GM19397 (cell line): Measurements from ENCODE around the gene GNA14.
"Not testable (repeated sequence)": the region's sequence is repeated elsewhere in the genome, so short reads cannot be mapped to it uniquely, and the experiment has no call there.

Source experiments
- ATAC-seq: cut with Tn5 transposase; IDR thresholded peaks from one replicate; pipeline ENCODE4 v1.9.1; 2021; ENCODE audit warnings: mild to moderate bottlenecking, moderate library complexity; ENCODE audit not compliant: unreplicated experiment

The GNA14 gene

GRCh38 chr9:77648234-77649108 lies at the start of gene GNA14:
GNA14 (minus strand) TSS chr9:77648322; CDS start chr9:77647793, 529 bp downstream.
- no peak for ATAC-seq

GRCh38 chr9:77697238-77697984 lies 49.3 kb upstream of the GNA14 start:
- no peak for ATAC-seq

DNA sequence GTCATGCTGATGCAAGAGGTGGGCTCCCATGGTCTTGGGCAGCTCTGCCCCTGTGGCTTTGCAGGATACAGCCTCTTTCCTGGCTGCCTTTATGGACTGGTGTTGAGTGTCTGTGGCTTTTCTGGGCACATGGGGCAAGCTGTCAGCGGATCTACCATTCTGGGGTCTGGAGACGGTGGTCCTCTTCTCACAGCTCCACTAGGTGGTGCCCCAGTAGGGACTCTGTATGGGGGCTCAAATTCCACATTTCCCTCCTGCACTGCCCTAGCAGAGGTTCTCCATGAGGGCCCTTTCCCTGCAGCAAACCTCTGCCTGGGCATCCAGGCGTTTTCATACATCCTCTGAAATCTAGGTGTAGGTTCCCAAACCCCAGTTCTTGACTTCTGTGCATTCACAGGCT lies 42.6 kb upstream of the GNA14 start:
- ATAC-seq = not testable (repeated sequence)

- ATAC-seq = not testable (repeated sequence)
Measured at GRCh38 chr9:77690119-77690518, 42.0 kb upstream of the GNA14 start.

DNA sequence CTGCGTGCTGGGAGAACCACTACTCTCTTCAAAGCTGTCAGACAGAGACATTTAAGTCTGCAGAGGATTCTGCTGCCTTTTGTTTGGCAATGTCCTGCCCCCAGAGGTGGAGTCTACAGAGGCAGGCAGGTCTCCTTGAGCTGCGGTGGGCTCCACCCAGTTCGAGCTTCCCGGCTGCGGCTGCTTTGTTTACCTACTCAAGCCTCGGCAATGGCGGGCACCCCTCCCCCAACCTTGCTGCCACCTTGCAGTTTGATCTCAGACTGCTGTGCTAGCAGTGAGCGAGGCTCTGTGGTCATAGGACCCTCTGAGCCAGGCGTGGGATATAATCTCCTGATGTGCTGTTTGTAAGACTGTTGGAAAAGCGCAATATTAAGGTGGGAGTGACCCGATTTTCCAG lies 39.6 kb upstream of the GNA14 start:
- ATAC-seq = not testable (repeated sequence)

DNA sequence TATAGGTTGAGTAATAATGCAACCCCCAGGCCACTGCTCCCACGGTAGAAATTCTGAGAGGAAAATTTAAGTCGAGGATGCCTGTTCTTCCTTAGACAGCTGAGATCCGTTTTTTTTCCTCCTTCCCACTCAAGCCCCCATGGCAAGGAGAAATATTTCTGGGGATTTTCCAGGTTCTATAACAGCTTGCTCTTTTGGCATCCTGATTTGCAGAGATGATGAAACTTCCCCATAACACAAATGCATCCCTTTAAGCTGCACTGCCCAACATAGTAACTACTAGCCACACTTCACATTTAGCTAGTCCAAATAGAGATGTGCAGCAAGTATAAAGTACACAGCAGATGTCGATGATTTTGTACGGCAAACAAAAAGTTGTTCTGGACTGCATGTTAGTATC lies 32.5 kb upstream of the GNA14 start:
- ATAC-seq = no peak

GRCh38 chr9:77679661-77680368 lies 31.7 kb upstream of the GNA14 start:
- ATAC-seq = no peak

- no peak for ATAC-seq
Measured at GRCh38 chr9:77679088-77679487, 31.0 kb upstream of the GNA14 start.

- ATAC-seq = no peak
Measured at GRCh38 chr9:77677957-77678535, 29.9 kb upstream of the GNA14 start.

- no peak for ATAC-seq
Measured at GRCh38 chr9:77677397-77677796, 29.3 kb upstream of the GNA14 start.

DNA sequence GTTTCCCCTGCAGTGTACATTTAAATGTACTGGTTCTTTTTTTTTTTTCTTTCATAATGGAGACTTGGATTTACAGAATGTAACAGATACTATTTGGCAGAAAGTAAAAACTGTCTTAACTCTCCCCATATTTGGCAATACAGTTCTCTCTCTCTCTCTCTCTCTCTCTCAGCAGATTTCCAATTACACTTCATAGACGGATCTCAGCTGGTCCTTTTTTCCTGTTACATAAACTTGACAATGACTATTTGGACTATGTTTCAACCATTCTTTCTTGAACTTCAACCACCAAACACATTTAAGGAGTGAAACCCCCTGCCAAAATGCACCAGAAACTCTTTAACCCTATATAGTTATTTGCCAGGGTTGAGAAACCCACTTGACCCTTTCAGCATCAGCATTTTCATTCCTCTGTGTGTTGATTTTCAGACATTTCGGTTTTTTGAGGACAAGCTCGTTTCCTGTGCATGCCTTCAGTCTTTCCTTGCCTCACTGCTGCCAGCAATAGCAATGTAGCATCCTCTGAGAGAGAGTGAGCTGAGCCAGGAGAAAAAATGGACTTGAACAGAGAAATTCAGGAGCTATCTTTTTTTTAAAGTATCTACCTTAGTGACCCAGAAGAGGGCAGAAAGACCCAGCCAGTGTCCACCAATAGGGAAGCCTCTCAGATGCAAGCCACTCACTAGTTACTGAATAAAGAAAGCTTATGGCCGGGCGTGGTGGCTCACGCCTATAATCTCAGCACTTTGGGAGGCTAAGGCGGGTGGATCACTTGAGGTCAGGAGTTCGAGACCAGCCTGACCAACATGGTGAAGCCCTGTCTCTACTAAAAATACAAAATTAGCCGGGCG lies 26.0 kb upstream of the GNA14 start:
- ATAC-seq = no peak

DNA sequence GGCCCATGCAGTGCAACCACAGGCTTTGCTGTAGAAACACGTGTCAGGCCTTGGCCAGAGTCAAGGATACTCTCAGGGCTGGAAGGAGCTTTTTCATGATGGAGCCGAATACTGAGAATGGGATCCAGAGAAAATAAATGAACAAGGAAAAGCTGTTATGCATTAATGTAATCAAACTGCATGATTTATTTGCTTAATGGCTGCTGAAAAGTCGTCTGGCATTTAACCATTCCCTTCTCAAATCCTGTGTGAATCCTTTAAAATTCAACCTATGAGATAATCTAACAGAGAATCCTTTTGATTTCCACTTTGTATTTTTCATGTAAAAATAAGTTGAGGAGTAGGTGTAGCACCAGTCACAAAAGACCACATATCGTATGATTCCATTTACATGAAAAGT lies 24.1 kb upstream of the GNA14 start:
- ATAC-seq = no peak

DNA sequence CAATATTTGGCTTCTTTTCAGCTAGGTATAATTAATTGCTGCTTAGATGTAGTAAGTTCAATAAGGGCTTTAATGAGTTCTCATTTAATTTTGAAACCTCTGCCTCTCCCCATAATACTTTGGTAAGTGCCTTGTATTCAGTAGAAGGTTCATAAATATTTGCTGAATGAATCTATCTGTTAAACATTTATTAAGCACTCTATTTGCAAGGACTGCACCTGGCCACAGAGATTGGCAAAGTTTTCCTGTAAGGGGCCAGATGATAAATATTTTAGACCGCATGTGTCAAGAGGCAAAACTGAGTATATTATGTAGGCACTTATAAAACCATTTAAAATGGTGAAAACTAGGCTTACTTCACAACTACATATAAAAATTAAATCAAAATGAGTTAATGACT lies 19.0 kb upstream of the GNA14 start:
- no peak for ATAC-seq

DNA sequence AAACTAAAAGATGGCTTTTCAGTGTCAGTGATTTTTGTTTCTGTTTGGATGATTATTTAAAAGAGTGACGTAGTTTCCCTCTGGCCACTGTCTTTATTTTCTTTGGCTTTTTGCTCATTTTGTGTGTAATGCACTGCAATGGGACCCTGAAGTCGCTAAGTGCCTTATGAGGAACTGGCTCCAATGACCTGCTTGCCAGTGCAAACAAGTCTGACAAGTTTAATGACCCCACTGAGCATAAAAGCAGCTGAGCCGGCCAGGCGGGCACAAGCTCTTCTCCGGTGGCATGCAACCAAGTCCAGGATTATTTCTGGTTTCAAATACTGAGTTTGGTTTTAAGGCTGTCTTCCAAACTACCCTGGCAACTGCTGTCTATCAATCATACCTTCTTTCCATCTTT lies 15.6 kb upstream of the GNA14 start:
- ATAC-seq = no peak

DNA sequence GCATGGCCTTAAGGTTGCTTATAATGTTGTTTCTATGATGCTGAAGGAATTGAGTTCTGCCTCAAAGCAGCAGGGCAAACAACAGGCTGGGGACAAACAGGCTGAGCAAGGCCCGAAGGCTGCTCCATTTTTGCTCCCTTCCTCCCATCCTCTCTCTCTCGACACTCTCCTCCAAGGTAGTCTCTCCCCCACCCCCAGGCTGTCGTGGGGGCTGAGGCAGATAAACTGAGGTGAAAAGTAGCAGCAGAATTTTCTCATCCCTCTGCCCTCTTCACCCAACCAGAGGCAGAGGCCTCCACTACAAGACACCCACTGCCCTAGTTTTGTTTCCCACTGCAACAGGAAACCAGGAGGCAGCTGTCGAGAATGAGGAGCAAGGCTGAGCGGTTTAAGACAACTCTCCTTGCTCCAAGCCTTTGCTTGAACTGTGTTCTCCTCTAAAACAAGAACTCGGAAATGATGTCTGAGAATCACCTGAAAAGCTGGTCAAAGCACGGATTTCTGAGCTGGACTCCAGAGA lies 13.5 kb upstream of the GNA14 start:
- no peak for ATAC-seq

DNA sequence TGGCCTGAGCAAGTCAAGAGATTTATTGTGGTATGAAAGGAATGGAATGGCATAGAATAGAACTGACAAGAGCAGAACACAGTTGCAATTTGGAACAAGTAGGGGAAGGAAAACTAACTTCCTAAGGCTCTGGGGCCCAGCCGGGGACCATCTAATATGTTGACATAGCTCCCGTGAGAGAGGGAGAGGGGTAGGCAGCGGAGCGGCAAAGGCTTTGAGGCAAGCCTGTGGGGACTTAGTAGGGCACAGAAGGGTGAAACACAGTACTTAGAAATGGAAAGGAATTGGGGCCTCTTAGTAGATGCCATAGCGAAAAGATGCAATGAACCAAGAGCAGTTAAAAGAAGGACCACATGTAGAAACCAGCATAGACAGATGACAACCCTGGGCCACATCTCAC lies 11.8 kb upstream of the GNA14 start:
- ATAC-seq = no peak

DNA sequence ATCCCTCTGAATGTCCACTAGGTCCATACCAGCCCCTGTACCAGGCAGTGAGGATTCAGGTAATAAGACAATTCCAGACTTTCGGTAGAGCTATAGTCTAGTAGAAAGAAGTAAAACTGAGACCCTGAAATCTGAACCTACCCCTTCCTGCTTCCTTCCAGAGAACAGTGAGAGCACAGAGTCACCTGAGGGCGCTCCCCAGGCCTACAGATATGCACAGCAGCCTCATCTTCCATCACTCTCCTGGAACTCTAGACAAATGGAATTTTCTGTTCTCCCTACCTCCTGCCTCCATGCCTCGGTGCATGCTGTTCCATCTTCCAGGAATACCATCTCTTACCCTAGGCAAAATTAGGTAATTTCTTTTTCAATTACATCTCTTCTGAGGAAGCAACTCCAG lies 3.1 kb upstream of the GNA14 start:
- no peak for ATAC-seq

DNA sequence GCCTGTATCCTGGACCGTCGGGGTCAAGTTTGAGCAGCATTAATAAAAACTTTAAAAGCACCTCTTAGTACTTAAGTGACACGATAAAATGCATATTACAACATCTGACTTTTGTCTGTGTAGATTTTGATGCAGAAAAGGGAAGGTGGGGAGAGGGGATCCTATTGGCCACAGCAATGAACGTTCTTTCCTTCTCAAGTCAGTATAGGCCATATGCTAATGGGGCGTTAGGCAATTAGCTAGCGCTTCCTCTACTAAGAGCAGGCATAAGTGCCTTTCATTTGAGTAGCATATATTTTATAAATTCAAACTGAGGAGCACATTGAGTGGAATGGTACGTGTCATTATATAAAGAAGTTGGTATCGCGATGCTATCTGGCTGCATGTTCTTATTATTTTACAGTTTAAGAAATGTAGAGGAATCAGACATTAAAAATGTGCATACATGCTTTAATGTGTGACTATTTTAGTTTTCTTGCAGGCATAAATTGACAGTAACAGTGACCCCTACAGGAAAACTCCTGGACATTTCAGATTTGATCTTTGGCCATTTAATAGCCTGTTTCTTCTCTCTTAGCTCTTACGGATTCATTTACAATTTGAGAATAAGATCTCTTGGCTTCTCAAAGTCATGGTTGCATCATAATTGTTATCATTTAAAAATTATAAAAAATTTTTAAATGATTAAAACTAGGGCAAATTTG lies 1.1 kb upstream of the GNA14 start:
- ATAC-seq = no peak
